LNCAP (cell line): ENCODE measurements around the gene MTG2.

ENCODE experiments used
- TF ChIP-seq, protein P1 (sequence below): fragments of 450-650 bp; IDR thresholded peaks from 2 replicates; pipeline ENCODE4 v1.5.1; 2017; ENCODE audit warnings: mild to moderate bottlenecking

Gene MTG2

DNA sequence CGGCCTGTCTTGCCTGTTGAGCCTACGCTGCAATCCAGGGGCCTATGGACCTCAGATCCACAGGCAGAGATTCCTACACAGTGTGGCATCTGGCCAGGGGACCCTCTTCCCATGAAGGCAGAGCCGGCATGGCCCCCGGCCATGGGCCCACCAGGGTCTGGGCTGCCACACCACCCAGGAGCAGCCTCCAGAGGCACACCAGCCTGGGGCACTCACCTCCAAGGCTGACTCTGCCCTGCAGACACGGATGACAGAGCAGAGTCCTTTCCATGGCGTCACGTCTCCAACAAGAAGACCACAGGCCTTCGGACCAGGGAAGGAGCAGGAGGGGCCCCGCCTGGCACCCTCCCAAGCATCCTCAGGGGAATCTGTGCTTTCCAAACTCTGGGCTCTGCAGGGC lies 40.7 kb downstream of the MTG2 start:
- TF ChIP-seq, protein P1, sequence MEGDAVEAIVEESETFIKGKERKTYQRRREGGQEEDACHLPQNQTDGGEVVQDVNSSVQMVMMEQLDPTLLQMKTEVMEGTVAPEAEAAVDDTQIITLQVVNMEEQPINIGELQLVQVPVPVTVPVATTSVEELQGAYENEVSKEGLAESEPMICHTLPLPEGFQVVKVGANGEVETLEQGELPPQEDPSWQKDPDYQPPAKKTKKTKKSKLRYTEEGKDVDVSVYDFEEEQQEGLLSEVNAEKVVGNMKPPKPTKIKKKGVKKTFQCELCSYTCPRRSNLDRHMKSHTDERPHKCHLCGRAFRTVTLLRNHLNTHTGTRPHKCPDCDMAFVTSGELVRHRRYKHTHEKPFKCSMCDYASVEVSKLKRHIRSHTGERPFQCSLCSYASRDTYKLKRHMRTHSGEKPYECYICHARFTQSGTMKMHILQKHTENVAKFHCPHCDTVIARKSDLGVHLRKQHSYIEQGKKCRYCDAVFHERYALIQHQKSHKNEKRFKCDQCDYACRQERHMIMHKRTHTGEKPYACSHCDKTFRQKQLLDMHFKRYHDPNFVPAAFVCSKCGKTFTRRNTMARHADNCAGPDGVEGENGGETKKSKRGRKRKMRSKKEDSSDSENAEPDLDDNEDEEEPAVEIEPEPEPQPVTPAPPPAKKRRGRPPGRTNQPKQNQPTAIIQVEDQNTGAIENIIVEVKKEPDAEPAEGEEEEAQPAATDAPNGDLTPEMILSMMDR: no peak

DNA sequence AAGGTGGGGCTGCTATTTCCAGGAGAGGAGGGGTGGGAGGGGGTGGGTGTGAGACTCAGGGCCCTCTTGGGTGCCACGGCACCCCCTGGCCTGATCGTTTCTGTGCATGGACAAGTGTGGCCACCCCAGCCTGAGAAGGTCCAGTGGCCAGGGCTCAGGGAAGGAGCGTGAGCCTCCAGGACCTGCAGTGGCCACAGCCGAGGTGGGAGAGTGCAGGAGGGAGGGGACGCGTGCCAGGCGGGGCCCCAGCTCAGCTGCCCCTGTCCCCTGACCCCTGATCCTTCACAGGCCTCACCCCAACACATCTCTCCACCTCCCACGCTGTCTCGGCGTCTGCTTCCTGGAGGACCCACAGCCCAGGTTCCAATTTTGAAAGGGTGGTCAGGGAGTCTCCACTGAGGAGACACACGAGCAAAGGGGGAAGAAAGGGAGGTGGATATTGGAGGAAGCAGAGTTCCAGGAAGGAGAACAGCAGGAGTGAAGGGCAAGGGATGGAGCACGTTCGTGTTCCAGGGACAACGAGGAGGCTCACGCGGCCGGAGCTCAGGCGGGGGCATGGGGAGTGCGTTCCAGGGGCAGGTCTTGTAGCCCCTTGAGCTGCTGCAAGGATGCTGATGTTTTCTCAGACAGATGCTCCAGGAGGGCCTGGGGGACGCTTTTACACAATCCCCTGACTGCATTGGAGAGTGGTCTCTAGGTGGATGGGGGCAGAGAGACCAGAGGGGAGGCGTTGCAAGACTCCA lies 41.5 kb downstream of the MTG2 start:
- TF ChIP-seq, protein P1: no peak

DNA sequence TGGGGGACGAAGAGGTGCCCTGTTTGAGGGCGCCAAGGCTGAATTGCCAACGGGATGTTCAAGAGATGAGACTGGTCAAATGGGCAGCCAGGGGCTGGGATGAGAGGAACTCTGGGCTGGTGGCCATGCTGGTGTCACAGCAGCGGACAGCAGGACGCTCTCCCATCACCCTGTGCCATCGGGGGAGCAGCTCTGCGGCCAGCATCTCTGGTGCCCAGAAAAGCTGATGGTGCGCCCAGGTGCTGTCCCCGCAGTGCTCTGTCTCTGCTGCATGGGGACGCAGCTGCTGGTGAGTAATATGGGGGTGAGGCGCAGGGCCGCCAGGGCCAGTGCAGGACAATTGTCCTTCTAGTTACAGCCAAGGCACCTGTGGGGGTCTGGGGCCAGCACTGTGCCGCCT lies 42.2 kb downstream of the MTG2 start:
- TF ChIP-seq, protein P1: no peak

DNA sequence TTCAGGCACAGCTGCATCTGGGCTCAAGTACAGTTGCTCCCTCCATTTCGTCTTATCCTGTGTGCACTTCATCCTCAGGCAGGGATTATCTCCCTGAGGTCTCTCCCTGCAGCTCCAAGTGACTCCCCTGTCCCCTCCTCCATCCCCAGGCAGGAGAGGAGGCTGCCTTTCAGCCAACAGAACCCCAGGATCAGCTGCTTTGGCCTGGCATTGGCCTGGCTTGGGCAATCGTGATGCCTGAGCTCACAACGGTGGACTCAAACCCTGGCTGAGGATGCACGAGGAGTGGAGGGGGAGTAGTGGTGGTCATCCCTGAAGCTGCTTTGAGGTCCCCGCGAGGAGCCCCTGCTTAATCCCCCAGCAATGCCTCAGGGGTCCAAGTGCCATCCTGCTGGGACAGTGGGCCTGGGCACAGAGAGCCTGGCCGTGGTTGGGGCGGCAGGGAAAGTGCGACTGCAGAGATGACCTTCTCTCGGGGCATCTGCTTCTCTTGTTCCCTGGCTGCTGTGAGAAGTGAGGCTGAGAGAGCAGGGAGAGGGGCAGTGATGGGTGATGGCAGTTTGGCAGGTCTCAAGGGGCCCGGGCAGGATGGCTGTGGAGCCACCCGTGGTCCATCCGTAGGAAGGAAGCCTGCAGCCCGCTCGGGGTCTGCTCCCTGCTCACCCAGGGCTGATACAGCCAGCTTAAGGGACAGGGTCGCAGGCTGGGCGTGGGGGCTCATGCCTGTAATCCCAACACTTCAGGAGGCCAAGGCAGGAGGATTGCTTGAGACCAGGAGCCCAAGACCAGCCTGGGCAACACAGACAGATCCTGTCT lies 43.2 kb downstream of the MTG2 start:
- TF ChIP-seq, protein P1: no peak

DNA sequence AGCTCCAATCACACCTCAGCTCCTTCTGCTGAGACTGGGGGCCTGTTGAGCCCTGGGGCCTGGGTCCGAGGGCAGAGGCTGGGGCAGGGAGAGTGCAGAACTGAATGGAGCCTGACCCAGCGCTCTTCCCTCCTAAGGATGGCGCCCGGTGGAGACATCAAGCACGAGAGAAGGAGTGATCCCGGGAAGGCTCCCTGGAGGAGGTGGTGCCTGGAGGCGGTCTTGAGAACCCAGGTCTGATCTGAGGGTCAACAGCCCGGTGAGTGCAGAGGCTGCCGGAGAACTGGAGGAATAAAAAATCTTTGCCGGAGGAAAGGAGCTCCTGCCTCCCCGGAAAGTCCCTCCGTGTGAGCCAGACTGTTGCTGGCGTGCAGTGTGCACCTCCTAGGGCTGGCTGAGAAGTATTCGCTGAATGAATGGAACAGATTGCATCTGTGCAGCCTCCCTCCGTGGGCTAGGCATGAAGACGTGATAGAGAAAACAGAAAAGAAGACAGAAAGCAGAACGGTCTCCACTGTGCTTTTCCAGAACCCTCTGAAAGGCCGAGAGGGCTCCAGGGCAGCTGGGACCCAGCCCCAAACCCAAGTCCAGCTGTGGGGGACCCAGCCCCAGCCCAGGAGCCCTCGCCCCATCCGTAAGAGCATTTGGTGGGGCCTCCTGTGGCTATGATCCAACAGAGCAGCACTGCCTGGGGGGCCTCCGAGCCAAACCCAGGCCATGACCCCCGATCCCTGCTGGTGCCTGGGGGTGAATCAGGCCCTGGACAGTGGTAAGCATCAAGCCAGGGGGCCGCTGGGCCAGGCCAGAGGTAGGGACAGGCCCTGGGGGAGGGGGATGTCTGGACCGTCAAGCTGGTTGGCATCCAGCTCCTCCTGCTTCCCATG lies 44.1 kb downstream of the MTG2 start:
- TF ChIP-seq, protein P1: no peak

DNA sequence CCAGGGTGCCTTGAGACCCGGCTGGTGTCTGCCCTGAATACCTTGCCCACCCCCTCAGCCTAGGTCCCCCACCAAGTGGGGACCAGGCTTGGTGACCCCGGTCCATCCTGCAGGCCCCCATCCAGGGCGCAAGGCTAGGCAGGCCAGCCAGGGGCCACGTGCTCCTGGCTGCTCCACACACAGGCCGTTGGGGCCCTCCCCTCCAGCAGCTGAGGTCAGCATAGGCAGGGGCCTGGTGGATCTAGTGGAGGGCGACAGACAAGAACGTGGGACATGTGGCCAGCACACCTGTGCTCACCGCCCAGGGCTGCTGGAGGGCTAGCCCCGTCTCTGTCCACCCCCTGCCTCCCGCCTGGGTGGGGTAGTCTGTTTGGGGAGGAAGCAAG lies 44.8 kb downstream of the MTG2 start:
- TF ChIP-seq, protein P1: no peak
